HepG2 (cell line): Measurements from ENCODE around the gene GPHN. TPM values are rescaled to one million over a fixed set of nuclear protein-coding genes. Genes with fewer than 3 reads are reported as not detected.

Experiments used
- ATAC-seq: fragments of 200-7000 bp; cut with Tn5 transposase; 3 replicates; pipeline ENCODE4 v1.9.1; 2020; ENCODE audit warnings: mild to moderate bottlenecking, moderate library complexity
- BruUV-seq: library from RNA; stranded (reverse); fragments of 400-500 nt; replicated peaks from 2 replicates; lab custom pipeline; 2021; lab: Mats Ljungman, UMichigan
- CTCF ChIA-PET: fragments of 300-600 bp; formaldehyde crosslinking; extraction: SDS; loops from one replicate; lab custom pipeline; 2021; ENCODE audit warnings: low total read pairs, inconsistent platforms, low intra/inter-chr PET ratio; lab: Yijun Ruan, JAX
- POLR2A ChIA-PET: fragments of 350-600 bp; sonication (Branson Sonifier 250); formaldehyde crosslinking; loops from one replicate; lab custom pipeline; 2020; ENCODE audit warnings: antibody characterized with exemption, inconsistent platforms; lab: Yijun Ruan, JAX
- DNase-seq: peaks from one replicate; pipeline ENCODE4 v3.0.0-alpha.2; 2015; ENCODE audit warnings: low spot score
- FAIRE-seq: peaks from 3 replicates; lab custom pipeline; 2011; peaks lifted over from hg19 to GRCh38; lab: Jason Lieb, UNC
- H2AFZ ChIP-seq: one replicate; pipeline ENCODE4 v1.6.1; 2011; ENCODE audit warnings: low read length, inconsistent platforms
- H3K27ac ChIP-seq: fragments of 300-600 bp; 3 replicates; pipeline ENCODE4 v1.8.0; 2011; ENCODE audit warnings: mixed run types, mild to moderate bottlenecking, mixed read lengths, low read length, inconsistent platforms; ENCODE audit not compliant: insufficient read depth; ENCODE audit errors: extremely low read length
- H3K27me3 ChIP-seq, 2 experiments: fragments of 200-600 bp in 1 of 2; 2 replicates in 1 of 2; 3 replicates in 1 of 2; pipeline versions ENCODE4 v1.6.0 to v1.8.0; 2011; ENCODE audit warnings: low read length in 2 of 2, mild to moderate bottlenecking in 2 of 2, moderate library complexity in 2 of 2, inconsistent platforms in 1 of 2; ENCODE audit not compliant: insufficient read depth in 2 of 2, control insufficient read depth in 1 of 2
- H3K36me3 ChIP-seq, 2 experiments: fragments of 200-600 bp in 1 of 2; replicated peaks in 1 of 2; 2 replicates in 1 of 2; 3 replicates in 1 of 2; pipeline versions ENCODE4 v1.5.1 to v1.8.0; 2011; ENCODE audit warnings: low read length in 2 of 2, inconsistent platforms in 1 of 2; ENCODE audit not compliant: insufficient read depth in 2 of 2, control insufficient read depth in 1 of 2
- H3K4me1 ChIP-seq: 2 replicates; pipeline ENCODE4 v1.5.1; 2012; ENCODE audit warnings: low read length, inconsistent platforms; ENCODE audit not compliant: insufficient read depth
- H3K4me2 ChIP-seq: 2 replicates; pipeline ENCODE4 v1.6.0; 2011; ENCODE audit warnings: low read depth, low read length, inconsistent platforms
- H3K4me3 ChIP-seq, 3 experiments: fragments of 200-600 bp in 1 of 3; sonication (generic), shearing (Covaris generic) in 1 of 3; replicated peaks in 1 of 3; 2 replicates each; pipeline ENCODE4 v1.5.1; 2011 to 2016; ENCODE audit warnings: low read length in 3 of 3, inconsistent platforms in 2 of 3, low read depth in 2 of 3, mild to moderate bottlenecking in 2 of 3, control low read depth in 1 of 3, mixed read lengths in 1 of 3; ENCODE audit not compliant: insufficient read depth in 1 of 3
- H3K79me2 ChIP-seq: one replicate; pipeline ENCODE4 v1.6.1; 2011; ENCODE audit warnings: low read length, inconsistent platforms; ENCODE audit not compliant: insufficient read depth
- H3K9ac ChIP-seq: 2 replicates; pipeline ENCODE4 v1.6.0; 2011; ENCODE audit warnings: mild to moderate bottlenecking, low read depth, low read length, inconsistent platforms; ENCODE audit not compliant: insufficient read depth
- H3K9me3 ChIP-seq: 2 replicates; pipeline ENCODE4 v1.5.1; 2012; ENCODE audit warnings: mild to moderate bottlenecking, low read length
- H4K20me1 ChIP-seq: 2 replicates; pipeline ENCODE4 v1.6.0; 2011; ENCODE audit warnings: inconsistent platforms, mild to moderate bottlenecking, low read length, moderate library complexity; ENCODE audit not compliant: insufficient read depth
- AGO2 ChIP-seq: fragments of 200-400 bp; formaldehyde crosslinking; optimal IDR thresholded peaks from 2 replicates; pipeline ENCODE3; 2017; ENCODE audit warnings: mild to moderate bottlenecking, low read depth, low read length, moderate library complexity
- BRD4 ChIP-seq: sonication (generic); formaldehyde crosslinking; IDR thresholded peaks from 2 replicates; pipeline ENCODE4 v1.4.0; 2020; ENCODE audit warnings: missing genetic modification reagents
- HNRNPLL ChIP-seq: fragments of 200-400 bp; formaldehyde crosslinking; IDR thresholded peaks from 2 replicates; pipeline ENCODE4 v1.6.1; 2017; ENCODE audit warnings: mild to moderate bottlenecking, low read depth, low read length; ENCODE audit not compliant: poor library complexity, severe bottlenecking
- IKZF1 ChIP-seq: fragments of 450-650 bp; IDR thresholded peaks from 2 replicates; pipeline ENCODE4 v1.7.1; 2016
- KLF11 ChIP-seq: IDR thresholded peaks from 2 replicates; pipeline ENCODE4 v1.6.1; 2016; ENCODE audit warnings: missing compliant biosample characterization
- POLR2AphosphoS5 ChIP-seq: IDR thresholded peaks from 2 replicates; pipeline ENCODE4 v1.6.1; 2012; ENCODE audit warnings: low read depth, low read length
- REPIN1 ChIP-seq: sonication (generic); formaldehyde crosslinking; IDR thresholded peaks from 2 replicates; pipeline ENCODE4 v1.8.0; 2022; ENCODE audit warnings: missing genetic modification reagents, low read depth, mild to moderate bottlenecking, borderline replicate concordance
- TCF7L2 ChIP-seq: IDR thresholded peaks from 2 replicates; pipeline ENCODE4 v1.6.1; 2011; ENCODE audit warnings: mild to moderate bottlenecking, low read depth, low read length, moderate library complexity
- ZNF839 ChIP-seq: sonication (generic); formaldehyde crosslinking; IDR thresholded peaks from 2 replicates; pipeline ENCODE4 v1.4.0; 2020; ENCODE audit warnings: missing genetic modification reagents, mild to moderate bottlenecking, borderline replicate concordance
- WGBS: methylation state at CpG from one replicate; pipeline ENCODE4 v1.1.6; 2017; ENCODE audit warnings: low lambda C conversion rate; 5-methylcytosine and 5-hydroxymethylcytosine counted together
- in situ Hi-C: cut with HindIII; loops from 2 replicates; pipeline ENCODE4 v1.10.0; 2017; ENCODE audit warnings: low pct_unique_long_range_greater_than_20kb; ENCODE audit not compliant: extremely low pct_ligation_motif_present
- intact Hi-C: fragments of 100-400 bp; cut with micrococcal nuclease; formaldehyde crosslinking; loops from one replicate; pipeline ENCODE4 v1.10.0; 2022; ENCODE audit not compliant: unreplicated experiment
- polyA plus RNA-seq, 8 experiments: library from polyadenylated mRNA; depleted of rRNA in 3 of 8; stranded (reverse) in 7 of 8; unstranded in 1 of 8; fragments of >200 nt; fragmentation: Illumina TruSeq in 4 of 8; extraction: Trizol in 4 of 8; gene quantifications; 2 replicates each; pipeline versions ENCODE4 v1.2.1 to v1.2.3, GENCODE V29; 2011 to 2016; ENCODE audit warnings: low read depth in 4 of 8, missing spikeins in 1 of 8, mixed read lengths in 1 of 8; ENCODE audit not compliant: insufficient read depth in 1 of 8
- total RNA-seq, 5 experiments: library from RNA; depleted of rRNA; stranded (reverse); fragments of >200 nt; fragmentation: Illumina TruSeq; extraction: Trizol; gene quantifications; 2 replicates each; pipeline ENCODE4 v1.2.3, GENCODE V29; 2016; ENCODE audit warnings: low read depth in 1 of 5
- TF ChIP-seq, protein P1 (sequence below): sonication (generic); formaldehyde crosslinking; IDR thresholded peaks from 2 replicates; pipeline ENCODE4 v1.4.0; 2020; ENCODE audit warnings: missing genetic modification reagents
- TF ChIP-seq, protein P2 (sequence below): sonication (generic); formaldehyde crosslinking; IDR thresholded peaks from 2 replicates; pipeline ENCODE4 v1.5.0; 2020; ENCODE audit warnings: missing genetic modification reagents, mild to moderate bottlenecking, borderline replicate concordance
- TF ChIP-seq, protein P3 (sequence below): IDR thresholded peaks from 2 replicates; pipeline ENCODE4 v1.6.1; 2016; ENCODE audit warnings: low read depth, control low read depth
- TF ChIP-seq, protein P4 (sequence below): sonication (generic); formaldehyde crosslinking; IDR thresholded peaks from 2 replicates; pipeline ENCODE4 v1.4.0; 2020; ENCODE audit warnings: missing genetic modification reagents

Gene GPHN
- total and polyA plus RNA-seq, 2 of the 13 experiments (the other 11 are each of a cell fraction or from before 2014, with no cell fraction given), result 12.7 to 19.2 TPM

DNA sequence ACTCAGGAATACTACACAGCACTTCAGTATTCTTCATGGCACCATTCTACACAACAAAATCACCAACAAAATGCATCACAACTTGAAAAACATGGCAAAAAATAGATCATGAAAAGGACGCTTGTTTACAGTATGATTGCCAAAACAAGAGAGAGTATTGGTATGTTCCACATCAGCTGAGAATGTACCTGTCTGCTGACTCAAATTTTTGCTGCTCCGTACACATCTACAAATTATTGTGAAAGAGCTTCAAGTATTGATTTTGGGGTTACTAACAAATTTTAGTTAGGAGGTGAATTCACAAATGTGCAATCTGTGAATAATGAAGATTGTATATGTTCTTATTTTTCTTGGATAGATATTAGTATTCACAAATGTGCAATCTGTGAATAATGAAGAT, 105.4 kb downstream of the GPHN start:
- Histone ChIP-seq H3K27ac (no peak overlapping the region), H3K4me1 (no peaks in the 10 kb centered on the region), H3K4me3 (no peak overlapping the region), H2AFZ (no peak overlapping the region), H3K27me3 (no peaks in the 10 kb centered on the region), H3K9ac (no peak overlapping the region), H3K79me2 (peaks cover 29% of the 10 kb centered on the region), H3K9me3 (peaks cover 41% of the 10 kb centered on the region), H3K4me2 (no peak overlapping the region), H4K20me1 (no peaks in the 10 kb centered on the region), H3K36me3 (no peaks in the 10 kb centered on the region)
- FAIRE-seq (no peak), ATAC-seq (no peak), DNase-seq (no peak)
- intact Hi-C loops (no loop called here), in situ Hi-C loops (no loop called here)
- ChIA-PET CTCF (no interaction called here), POLR2A (no interaction called here)
- BruUV-seq, result no TSS peak
- WGBS, result 88% methylated on average over 2 of the region's 2 CpGs
- TF ChIP-seq BRD4 (CRISPR knock-in tag), result no peak
- TF ChIP-seq, protein P1, sequence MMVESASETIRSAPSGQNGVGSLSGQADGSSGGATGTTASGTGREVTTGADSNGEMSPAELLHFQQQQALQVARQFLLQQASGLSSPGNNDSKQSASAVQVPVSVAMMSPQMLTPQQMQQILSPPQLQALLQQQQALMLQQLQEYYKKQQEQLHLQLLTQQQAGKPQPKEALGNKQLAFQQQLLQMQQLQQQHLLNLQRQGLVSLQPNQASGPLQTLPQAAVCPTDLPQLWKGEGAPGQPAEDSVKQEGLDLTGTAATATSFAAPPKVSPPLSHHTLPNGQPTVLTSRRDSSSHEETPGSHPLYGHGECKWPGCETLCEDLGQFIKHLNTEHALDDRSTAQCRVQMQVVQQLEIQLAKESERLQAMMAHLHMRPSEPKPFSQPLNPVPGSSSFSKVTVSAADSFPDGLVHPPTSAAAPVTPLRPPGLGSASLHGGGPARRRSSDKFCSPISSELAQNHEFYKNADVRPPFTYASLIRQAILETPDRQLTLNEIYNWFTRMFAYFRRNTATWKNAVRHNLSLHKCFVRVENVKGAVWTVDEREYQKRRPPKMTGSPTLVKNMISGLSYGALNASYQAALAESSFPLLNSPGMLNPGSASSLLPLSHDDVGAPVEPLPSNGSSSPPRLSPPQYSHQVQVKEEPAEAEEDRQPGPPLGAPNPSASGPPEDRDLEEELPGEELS (CRISPR knock-in tag), result no peak
- TF ChIP-seq POLR2AphosphoS5, result no peak
- TF ChIP-seq KLF11 (CRISPR knock-in tag), result no peak
- TF ChIP-seq TCF7L2, result no peak
- no peak for TF ChIP-seq ZNF839 (CRISPR knock-in tag)
- no peak for TF ChIP-seq IKZF1
- TF ChIP-seq HNRNPLL, result no peak
- TF ChIP-seq AGO2, result no peak
- TF ChIP-seq, protein P2, sequence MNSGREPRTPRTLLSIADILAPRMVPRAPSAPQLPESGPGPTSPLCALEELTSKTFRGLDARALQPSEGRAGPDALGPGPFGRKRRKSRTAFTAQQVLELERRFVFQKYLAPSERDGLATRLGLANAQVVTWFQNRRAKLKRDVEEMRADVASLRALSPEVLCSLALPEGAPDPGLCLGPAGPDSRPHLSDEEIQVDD (CRISPR knock-in tag), result no peak
- TF ChIP-seq, protein P3, sequence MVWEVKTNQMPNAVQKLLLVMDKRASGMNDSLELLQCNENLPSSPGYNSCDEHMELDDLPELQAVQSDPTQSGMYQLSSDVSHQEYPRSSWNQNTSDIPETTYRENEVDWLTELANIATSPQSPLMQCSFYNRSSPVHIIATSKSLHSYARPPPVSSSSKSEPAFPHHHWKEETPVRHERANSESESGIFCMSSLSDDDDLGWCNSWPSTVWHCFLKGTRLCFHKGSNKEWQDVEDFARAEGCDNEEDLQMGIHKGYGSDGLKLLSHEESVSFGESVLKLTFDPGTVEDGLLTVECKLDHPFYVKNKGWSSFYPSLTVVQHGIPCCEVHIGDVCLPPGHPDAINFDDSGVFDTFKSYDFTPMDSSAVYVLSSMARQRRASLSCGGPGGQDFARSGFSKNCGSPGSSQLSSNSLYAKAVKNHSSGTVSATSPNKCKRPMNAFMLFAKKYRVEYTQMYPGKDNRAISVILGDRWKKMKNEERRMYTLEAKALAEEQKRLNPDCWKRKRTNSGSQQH, result no peak
- no peak for TF ChIP-seq REPIN1 (CRISPR knock-in tag)
- TF ChIP-seq, protein P4, sequence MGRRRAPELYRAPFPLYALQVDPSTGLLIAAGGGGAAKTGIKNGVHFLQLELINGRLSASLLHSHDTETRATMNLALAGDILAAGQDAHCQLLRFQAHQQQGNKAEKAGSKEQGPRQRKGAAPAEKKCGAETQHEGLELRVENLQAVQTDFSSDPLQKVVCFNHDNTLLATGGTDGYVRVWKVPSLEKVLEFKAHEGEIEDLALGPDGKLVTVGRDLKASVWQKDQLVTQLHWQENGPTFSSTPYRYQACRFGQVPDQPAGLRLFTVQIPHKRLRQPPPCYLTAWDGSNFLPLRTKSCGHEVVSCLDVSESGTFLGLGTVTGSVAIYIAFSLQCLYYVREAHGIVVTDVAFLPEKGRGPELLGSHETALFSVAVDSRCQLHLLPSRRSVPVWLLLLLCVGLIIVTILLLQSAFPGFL (CRISPR knock-in tag), result no peak
